ENCODE measurements around the gene MRPL4.
"Not testable (repeated sequence)": the region's sequence is repeated elsewhere in the genome, so short reads cannot be mapped to it uniquely, and the experiment has no call there.

Gene MRPL4

GRCh38 chr19:10262771-10263170, 10.8 kb downstream of the MRPL4 start:
- no peak for DNase-seq (ENCODE audit: low spot score)

GRCh38 chr19:10266706-10267105, 14.7 kb downstream of the MRPL4 start:
- no peak for DNase-seq (ENCODE audit: low spot score)

GRCh38 chr19:10268071-10268470, 16.1 kb downstream of the MRPL4 start:
- DNase-seq (ENCODE audit: low spot score): no peak

- peak; percentile 91 for DNase-seq (ENCODE audit: low spot score)
These were observed 17.5 kb downstream of the MRPL4 start for GRCh38 chr19:10269333-10270179.

GRCh38 chr19:10270180-10270615, 18.2 kb downstream of the MRPL4 start:
- DNase-seq (ENCODE audit: low spot score): peak; percentile 83

GRCh38 chr19:10270616-10271394, 18.8 kb downstream of the MRPL4 start, which contains the start of gene ICAM1:
Gene ICAM1 (plus strand): TSS chr19:10271120. CDS start chr19:10271160, 40 bp downstream.
- DNase-seq (ENCODE audit: low spot score): peak; percentile 87

GRCh38 chr19:10271543-10272086, 19.6 kb downstream of the MRPL4 start:
- peak; percentile 45 for DNase-seq (ENCODE audit: low spot score)

- no peak for DNase-seq (ENCODE audit: low spot score)
These were observed 22.6 kb downstream of the MRPL4 start for GRCh38 chr19:10274589-10274988.

- DNase-seq (ENCODE audit: low spot score): no peak
These were observed 26.0 kb downstream of the MRPL4 start for GRCh38 chr19:10277795-10278589.

- no peak for DNase-seq (ENCODE audit: low spot score)
These were observed 26.9 kb downstream of the MRPL4 start for GRCh38 chr19:10278935-10279334.

GRCh38 chr19:10279737-10280442, 27.9 kb downstream of the MRPL4 start:
- no peak for DNase-seq (ENCODE audit: low spot score)

GRCh38 chr19:10282043-10282442, 30.0 kb downstream of the MRPL4 start:
- DNase-seq (ENCODE audit: low spot score): not testable (repeated sequence)

GRCh38 chr19:10283301-10284064, 31.5 kb downstream of the MRPL4 start:
- DNase-seq (ENCODE audit: low spot score): no peak

- no peak for DNase-seq (ENCODE audit: low spot score)
These were observed 32.3 kb downstream of the MRPL4 start for GRCh38 chr19:10284065-10284959.

GRCh38 chr19:10284960-10285278, 32.9 kb downstream of the MRPL4 start:
- DNase-seq (ENCODE audit: low spot score): no peak

- DNase-seq (ENCODE audit: low spot score): no peak
These were observed 33.4 kb downstream of the MRPL4 start for GRCh38 chr19:10285393-10285792.

GRCh38 chr19:10286803-10287737, 35.1 kb downstream of the MRPL4 start, which contains the start of gene ICAM4:
Gene ICAM4 (plus strand): TSS chr19:10286955. CDS start chr19:10287013, 58 bp downstream.
- no peak for DNase-seq (ENCODE audit: low spot score)

GRCh38 chr19:10288662-10289166, 36.7 kb downstream of the MRPL4 start:
- DNase-seq (ENCODE audit: low spot score): peak; percentile 50

Measured in activated CD4-positive, alpha-beta T cell treated with anti-CD3 and anti-CD28 coated beads, Interleukin-2, Interleukin-4, amounts not matched to agents 100 ng/mL and 50 ng/mL, durations not matched to agents 16 hours and 8 hours (primary cell).